Epidermal melanocyte (primary cell): ENCODE results near the gene HAUS8.
A peak's percentile ranks its signal among the peaks of the same experiment; 100 is the strongest.

Source experiments
- DNase-seq: peaks from one replicate; pipeline ENCODE4 v3.0.0; 2011; ENCODE audit warnings: low spot score; ENCODE audit not compliant: insufficient read length

The HAUS8 gene

DNA sequence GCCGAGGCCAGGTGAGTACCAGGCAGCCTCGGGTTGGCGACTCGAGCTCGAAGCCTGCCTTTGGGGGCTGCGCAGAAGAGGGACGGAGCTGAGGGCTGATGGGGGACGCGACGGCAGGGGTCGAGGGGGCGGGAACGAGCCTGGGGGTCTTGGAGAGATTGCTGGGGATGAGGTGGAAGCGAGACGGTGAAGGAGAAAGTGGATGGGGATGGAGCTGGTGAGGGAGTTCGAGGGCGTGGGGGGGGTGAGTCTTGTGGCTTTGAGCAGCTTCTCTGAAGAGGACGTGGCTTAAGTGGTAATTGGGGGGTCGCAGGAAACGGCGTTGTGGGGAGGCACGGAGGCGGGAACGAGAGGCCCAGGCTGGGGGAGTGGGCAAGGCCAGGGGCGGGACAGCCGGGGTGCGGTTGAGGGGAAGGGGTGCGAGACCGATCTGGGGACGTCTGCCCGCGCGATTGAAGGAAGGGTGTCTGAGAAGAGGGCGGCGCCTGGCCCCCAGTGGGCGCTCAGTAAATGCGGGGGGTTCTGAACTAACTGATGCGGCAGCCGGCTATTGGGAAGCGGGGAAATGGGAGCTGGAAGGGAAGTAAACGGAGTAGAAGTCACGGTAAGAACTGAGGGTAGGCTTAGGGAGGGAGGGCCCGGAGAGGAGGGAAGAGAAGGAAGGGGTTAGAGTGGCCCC lies 751 bp upstream of the HAUS8 start:
- no peak for DNase-seq

DNA sequence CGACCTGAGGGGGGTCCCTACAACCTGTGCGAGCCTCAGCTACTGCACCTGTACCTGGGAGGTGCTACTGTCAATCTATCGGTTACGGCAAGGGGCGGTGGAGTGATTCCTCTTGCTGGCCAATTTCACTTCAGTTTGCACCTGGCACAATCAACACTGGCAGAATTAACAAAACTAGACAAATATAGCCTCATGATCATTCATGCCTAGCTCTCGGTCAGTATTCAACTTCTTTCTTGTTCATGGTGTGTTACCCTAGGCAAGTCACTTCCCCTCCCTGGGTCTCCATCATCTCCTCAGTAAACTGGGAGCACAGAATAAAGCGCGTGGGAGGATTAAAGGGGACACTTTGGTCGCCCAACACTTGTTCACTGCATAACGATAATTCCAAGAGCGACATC lies 618 bp downstream of the HAUS8 start:
- no peak for DNase-seq

- DNase-seq: no peak
These were observed 1.2 kb downstream of the HAUS8 start for GRCh38 chr19:17073869-17074633.

DNA sequence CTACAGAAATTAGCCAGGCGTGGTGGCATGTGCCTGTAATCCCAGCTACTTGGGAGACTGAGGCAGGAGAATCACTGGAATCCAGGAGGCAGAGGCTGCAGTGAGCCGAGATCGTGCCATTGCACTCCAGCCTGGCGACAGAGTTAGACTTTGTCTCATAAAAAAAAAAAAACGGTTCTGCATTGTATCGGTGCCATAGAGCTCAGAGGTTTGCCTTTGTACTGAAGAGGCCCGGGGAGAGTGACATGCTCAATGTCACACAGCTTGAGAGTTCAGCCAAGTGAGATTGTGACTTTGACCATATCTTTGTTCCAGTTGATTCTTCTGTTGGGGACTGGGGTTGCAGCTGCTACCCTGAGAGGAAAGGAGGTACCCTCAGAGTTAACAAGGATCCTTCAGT lies 4.3 kb downstream of the HAUS8 start:
- no peak for DNase-seq

DNA sequence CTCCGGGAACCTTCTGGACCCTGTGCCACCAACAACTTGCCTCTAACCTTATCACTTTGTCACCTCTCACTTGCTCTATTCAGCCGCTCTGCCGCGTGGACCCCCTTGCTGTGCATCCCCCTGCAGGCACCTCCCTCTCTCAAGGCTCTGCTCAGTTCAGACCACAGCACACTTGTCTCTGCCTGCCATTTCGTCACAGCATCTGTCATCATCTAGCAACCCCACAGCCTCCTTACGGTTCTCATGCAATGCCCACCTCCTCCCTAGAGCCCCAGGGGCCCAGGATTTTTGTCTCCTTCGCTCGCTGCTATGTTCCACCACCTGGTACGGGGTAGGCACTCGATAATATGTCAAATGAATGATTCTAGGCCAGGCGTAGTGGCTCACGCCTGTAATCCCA lies 4.8 kb downstream of the HAUS8 start:
- DNase-seq: no peak

DNA sequence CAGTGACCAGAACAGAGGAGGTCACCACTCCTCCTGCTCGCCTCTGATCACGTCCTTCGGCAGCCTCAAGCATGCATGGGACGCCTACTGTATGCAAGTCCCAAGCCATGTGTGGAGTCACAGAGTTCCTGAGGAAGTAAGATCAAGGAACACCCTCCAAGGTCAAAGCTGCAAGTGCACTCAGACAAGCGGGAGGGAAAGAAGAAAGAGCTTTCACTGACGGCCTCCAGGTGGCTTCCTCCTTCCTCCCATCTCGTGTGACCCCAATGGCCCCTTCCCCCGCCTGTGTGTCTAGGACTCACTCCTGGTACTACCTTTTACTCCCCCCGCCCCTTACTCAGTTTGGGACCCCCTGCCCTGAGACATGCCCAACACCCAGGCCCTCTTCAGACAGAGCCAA lies 6.1 kb downstream of the HAUS8 start:
- DNase-seq: no peak

DNA sequence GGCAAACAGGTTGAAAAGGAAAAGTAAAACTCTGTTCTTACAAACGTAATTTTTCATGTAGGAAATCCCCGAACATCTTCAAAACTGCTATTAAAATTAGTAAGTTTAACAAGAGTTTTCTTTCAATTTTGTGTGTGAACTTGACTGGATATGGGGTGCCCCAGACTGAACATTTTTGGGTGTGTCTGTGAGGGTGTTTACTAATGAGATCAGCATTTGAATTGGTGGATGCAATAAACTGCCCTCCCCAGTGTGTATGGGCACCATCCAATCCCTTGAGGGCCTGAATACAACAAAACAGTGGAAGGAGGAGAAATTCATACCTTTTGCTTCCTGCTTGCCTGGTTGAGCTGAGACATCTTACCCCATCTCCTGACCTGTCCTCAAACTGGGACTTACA lies 11.8 kb downstream of the HAUS8 start:
- no peak for DNase-seq

- DNase-seq: no peak
These were observed 13.6 kb downstream of the HAUS8 start for GRCh38 chr19:17061691-17062090.

- DNase-seq: no peak
These were observed 14.0 kb downstream of the HAUS8 start for GRCh38 chr19:17061205-17061604.

GRCh38 chr19:17060802-17061201 lies 14.4 kb downstream of the HAUS8 start:
- DNase-seq: no peak

GRCh38 chr19:17058236-17058635 lies 17.0 kb downstream of the HAUS8 start:
- no peak for DNase-seq

DNA sequence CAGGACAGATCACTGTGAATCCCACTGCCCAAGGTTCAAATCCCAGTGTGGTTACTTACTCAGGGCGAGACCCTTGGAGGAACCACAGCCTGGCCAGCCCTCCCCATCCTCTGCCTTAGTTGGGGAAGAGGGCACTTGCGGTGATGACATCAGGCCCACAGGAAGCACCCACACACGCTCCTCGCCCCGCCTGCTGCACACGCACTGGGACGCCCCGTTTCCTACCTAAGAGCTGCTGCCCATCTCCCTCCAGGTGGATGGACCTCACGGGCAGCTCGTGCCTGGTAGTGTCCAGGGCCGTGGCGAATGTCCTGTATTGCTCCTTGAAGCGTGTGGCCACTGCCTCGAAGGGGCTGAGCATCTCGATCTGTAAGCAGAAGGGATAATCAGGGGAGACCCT lies 19.6 kb downstream of the HAUS8 start:
- no peak for DNase-seq

GRCh38 chr19:17054746-17055145 lies 20.5 kb downstream of the HAUS8 start:
- no peak for DNase-seq

DNA sequence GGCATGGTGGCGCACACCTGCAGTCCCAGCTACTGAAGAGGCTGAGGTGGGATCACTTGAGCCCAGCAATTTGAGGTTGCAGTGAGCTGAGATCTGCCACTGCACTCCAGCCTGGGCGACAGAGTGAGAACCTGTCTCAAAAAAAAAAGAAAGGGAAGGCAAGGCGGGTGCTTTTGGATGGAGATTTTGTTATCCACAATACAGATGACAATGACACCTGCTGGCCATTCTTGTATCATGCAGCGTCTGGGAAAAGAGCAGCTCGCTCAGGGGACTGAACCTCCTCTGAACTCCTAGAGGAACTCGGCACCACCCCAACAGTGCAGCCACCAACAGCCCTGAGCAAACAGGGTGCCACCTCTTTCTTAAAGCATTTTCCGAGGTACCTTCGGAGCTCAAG lies 22.8 kb downstream of the HAUS8 start:
- no peak for DNase-seq

- no peak for DNase-seq
These were observed 25.5 kb downstream of the HAUS8 start for GRCh38 chr19:17049711-17050280.

DNA sequence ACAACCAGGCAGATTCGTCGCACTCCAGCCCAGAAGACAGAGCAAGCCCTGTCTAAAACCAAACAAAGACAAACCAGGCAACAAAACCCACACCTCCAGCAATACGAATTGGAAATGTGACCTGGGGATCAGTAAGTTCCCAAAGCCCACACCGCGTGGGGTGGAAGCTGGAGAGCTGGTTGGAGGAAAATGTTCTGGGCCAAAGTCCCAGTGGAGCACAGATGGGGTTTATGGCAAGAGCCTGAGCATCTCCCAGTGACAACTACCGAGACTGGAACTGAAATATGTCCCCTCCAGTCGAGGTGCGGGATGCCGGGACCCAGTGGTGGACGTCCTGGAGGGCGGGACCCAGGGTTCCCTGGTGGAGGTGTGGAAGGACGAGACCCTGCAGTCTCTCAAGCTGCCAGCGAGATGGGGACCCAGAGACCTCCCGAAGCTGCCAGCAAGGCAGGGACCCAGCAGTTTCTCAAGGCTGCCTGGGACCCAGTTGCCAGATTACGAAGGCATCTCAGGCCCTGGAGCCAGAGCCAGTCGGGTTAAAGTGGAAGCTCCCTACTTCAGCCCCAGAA lies 26.3 kb downstream of the HAUS8 start:
- DNase-seq: no peak

GRCh38 chr19:17045907-17046502 lies 29.2 kb downstream of the HAUS8 start:
- no peak for DNase-seq

- DNase-seq: no peak
These were observed 31.5 kb downstream of the HAUS8 start for GRCh38 chr19:17043744-17044143.

DNA sequence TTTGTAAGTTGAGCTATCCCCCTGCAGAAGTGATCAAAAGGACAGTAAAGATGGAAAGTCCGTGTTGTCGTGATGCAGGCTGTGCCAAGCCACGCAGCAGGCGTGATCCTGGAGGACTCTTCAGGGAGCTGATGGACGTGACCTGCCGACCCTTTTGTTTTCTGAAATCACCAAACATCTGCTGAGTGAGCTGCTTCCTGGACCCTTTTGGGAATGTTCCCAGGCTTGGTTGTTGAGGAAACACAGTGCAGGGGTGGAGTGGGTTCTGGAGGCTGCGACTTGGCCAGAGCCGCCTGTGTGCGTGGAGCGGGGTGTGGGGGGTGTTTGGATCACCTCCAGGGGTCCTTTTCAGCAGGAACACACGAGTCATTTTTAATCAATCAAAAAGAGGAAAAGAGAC lies 33.3 kb downstream of the HAUS8 start:
- DNase-seq: peak; percentile 8

DNA sequence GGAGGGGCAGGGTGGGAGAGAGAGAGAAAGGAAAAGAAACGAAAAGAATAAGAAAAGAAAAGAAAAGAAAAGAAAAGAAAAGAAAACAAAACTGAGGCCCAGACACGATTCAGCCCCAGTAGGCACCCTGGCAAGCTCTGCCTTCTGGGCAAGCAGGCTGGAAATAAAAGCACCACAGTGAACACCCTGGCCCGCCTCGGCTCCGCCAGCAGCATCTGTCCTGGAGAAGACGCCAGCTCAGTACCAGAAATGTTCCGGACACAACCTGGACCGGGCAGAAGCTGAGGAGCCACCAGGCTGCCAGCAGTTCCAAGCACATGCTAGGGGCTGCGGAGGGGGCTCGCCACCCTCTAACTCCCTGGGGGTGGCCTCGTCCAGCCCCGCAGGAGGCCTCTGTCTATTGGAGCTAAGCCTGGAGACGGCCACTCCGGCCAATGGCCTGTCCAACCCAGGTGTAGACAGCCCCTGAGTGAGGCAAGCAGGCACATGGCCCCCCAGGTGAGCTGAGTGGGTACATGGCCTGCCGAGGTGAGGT lies 37.2 kb downstream of the HAUS8 start:
- no peak for DNase-seq

DNA sequence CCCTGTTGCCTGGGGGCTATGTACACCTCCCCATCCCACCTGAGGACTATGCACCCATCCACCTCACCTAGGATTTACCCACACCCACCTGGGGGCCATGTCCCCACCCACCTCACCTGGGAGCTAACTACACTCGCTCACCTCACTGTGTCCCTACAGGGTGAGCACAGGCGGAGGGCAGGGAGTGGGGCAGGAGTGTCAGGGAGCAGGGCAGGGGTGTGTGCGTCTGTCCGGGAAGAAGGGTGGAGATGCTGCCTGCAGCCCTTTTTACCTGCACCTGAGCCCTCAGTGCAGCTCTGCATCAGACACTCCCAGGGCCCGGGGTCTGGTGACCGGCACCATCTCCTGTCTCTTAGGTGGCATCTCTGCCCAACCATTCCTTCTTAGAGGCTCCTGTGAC lies 38.1 kb downstream of the HAUS8 start:
- no peak for DNase-seq

DNA sequence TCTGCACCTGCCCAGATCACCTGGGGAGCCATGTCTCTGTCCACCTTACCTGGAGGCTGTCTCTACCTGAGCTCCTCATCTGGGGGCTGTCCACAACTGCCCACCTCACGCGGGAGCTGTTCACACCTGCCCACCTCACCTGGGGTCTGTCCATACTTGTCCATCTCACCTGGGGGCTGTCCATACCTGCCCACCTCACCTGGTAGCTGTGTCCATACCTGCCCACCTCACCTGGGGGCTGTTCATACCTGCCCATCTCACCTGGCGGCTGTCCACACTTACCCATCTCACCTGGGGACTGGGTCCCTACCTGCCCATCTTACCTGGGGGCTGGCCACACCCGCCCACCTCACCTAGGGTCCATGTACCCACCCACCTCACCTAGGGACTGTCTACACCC lies 38.6 kb downstream of the HAUS8 start:
- no peak for DNase-seq
